OCI-LY1 (cell line): Measurements from ENCODE around the gene TMEM45A.

ENCODE experiments used
- CTCF ChIP-seq: fragments of 200-600 bp; sonication (generic), shearing (Covaris generic); IDR thresholded peaks from 2 replicates; pipeline ENCODE4 v1.5.1; 2017; ENCODE audit warnings: mild to moderate bottlenecking, antibody characterized with exemption, low read length, moderate library complexity, mixed read lengths
- EZH2 ChIP-seq: fragments of 200-600 bp; sonication (generic), shearing (Covaris generic); IDR thresholded peaks from 2 replicates; pipeline ENCODE4 v1.8.0; 2017; ENCODE audit warnings: borderline replicate concordance, mixed run types, mild to moderate bottlenecking, antibody characterized with exemption, low read length, moderate library complexity, mixed read lengths

GRCh38 chr3:100458814-100459213 is 33.6 kb upstream of the TMEM45A start:
- TF ChIP-seq EZH2 (no peak), CTCF (no peak)
